HK-2 (cell line): ENCODE measurements around the gene ZFHX3.

Source experiments
- DNase-seq: peaks from one replicate; pipeline ENCODE4 v3.0.0-alpha.2; 2018; ENCODE audit not compliant: unreplicated experiment

Gene ZFHX3

DNA sequence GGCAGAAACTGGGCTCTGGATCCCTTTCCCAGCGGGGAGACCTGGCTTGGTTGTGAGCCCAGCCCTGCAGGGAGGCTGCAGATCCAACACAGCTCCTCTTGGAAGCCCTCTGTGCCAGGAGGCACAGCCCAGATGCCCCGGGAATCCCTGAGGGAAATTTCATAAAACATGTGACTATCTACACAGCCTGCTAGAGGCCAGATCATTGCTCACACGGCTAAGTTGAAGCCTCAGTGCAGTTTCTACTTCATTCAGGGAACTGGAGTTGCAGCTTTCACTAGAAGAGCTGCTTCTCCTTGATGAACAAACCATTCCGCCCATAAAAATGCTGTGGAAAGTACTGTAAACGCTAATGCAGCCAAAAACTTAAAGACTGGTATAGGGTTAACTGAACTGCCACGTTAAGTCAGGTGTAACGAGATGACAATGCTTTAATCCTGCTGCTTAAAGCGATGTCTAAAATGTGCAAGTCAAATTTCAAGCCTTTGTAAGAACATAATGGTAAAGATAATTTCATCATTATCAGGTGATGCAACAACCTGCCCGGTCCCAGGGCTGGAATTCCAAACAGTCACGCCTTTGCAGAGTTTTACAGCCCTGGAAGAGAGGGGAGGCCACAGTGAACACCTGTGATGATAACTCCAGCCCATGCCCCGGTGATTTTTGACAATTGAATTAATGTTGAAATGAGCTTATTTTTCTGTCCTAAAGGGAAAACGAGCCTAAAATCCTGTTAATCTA, 172.5 kb downstream of the ZFHX3 start:
- DNase-seq = no peak

DNA sequence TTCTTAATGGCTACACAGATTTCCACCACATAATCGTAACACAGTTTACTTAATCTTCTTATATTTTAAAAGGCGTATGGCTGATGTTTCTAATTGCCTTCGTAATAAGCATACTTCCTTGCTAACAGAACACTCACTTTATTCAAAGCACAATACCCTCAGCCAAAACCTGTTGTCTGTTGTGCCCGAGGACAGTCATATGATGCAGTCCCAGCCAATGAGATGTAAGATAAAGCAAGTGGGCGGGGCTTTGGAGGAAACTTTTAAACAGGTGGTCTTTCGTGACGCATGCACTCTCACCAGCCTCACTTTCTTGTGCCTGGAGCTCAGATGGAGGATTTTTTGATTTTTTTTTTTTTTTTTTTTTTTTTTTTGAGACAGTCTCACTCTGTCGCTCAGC, 174.1 kb downstream of the ZFHX3 start:
- no peak for DNase-seq

DNA sequence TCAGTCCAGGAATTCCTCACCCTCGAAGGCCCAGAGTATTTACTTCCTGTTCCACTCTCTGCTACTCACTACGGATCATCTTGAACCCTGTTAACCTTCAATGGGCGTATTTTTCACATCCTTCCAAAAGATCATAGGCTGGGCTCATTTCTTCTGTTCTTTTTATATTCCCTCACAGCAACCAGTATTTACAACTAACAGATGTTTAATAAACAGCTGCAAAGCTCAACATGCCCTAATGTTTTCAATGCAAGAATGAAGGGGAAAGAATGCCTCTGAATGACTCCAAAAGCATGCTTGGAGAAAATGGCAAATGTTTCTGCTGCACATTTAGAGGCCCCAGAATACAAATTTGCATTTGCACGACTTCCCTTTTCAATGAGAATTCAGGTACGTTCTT, 174.9 kb downstream of the ZFHX3 start:
- no peak for DNase-seq

GRCh38 chr16:72865835-72866234, 182.1 kb downstream of the ZFHX3 start:
- no peak for DNase-seq

GRCh38 chr16:72865258-72865657, 182.7 kb downstream of the ZFHX3 start:
- no peak for DNase-seq

- DNase-seq = no peak
Measured at GRCh38 chr16:72864130-72864833, 183.6 kb downstream of the ZFHX3 start.

GRCh38 chr16:72862090-72862489, 185.8 kb downstream of the ZFHX3 start:
- no peak for DNase-seq

DNA sequence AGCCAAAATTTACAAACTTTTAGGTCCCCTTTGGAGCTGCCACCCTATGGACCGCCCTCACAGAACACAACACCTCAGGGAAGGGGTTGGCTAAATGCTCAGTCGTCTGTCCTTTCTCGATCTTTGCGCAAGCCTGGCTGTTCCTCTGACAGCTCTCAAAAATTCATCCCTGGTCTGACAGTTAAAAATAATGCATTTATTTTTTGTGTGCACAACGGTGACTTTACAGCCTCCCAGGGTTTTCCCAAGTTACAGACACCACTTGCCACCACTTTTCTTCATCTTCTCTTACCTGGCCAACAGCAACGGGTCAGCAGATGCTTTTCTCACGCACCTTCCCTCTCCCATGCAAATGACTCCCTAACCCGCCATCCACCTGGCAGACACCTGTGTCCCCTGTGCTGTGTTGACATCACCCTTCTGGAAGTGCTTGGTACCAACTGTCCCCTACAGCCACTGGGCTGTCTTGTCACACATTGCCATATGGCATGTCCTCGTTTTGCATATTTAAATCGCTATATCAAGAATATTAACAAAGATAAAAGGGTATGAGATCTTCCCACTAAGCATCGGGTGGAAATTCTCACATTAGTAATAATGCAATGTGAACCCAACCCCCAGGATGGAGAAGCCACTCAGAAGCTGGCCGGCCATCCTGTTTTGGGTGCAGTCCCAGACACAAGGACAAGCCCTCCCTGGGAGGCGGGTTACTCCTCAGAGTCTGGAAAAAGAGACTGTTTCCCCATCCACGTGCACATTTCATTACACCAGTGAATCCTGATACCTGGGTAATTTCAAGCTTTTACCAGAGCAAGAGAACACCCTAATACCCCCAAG, 187.0 kb downstream of the ZFHX3 start:
- no peak for DNase-seq

GRCh38 chr16:72859581-72859980, 188.3 kb downstream of the ZFHX3 start:
- DNase-seq = no peak

DNA sequence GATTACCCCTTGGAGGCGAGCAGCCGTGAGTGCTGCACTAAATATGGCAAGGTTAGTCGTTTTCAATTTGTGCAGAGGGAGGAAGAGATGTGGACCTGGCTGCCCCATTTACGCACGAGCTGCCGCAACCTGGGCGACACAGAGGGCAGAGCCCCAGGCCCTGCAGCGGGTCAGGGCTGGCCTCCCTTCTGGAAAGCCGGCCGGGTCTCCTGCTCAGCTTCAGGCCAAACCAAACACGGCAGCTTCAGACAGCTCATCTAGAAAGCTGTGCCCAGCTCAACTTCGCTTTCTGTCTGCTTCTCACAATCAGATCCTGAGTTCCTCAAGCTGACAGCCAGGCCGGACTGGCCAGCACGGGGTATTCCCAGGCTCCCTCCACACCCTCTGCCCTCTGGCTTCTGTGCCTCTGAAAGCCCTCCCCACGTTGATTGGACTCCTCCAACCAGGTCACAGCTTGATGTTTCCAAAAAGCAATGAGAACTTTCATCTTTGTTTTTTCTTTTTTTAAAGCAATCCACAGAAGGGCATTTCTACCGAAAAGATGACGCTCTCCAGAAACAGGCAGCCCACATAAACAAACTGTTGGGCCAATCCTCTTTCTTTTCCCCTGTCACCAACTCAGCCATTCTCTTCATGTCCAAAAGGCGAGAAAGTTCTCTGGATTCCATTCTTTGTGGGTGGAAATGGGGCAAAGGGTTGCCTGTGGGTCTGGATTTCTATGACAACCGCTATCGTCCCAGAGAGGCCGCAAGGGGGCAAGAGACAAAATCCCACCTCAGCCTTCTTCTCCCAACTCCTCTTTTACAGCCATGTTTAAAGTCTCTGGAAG, 189.0 kb downstream of the ZFHX3 start:
- no peak for DNase-seq

DNA sequence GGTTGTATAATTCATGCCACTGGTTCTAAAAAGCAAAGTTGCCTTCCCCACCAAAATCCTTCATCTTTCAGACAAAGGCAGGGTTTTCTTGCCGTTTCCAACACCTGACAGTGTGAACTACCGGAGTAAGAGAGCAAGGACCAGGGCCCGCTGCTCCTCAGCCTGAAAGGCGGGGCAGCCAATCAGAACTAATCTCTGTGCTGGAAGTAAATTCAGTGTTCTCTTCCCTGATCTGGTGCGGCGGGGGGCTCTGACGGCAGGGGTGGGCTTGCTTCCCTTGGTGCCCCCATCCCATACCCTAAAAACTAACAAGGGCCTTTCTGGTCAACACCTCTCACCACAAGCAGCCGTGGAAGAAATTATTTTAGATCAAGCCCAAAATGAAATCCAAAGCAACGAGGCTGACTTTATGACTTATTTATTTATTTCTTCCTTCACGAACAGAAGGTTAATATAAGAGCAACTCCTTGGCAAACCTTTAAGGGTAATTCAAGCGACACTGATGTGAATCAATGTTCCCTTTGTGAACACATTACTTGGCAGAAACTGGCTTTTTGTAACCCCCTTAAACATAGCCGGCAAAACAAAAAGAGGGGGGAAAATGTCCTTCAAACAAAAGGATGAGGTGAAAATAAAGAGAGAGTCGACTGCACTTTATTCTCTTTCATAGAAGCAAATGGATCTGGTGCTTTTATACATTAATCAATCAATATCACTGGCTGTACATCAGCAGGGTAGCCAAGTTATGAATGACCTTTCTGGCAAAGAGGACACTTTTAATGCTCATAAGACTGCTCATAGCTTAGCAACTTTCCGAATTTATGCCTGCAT, 189.9 kb downstream of the ZFHX3 start:
- DNase-seq = no peak

GRCh38 chr16:72856797-72857196, 191.1 kb downstream of the ZFHX3 start:
- peak; percentile 17 for DNase-seq

DNA sequence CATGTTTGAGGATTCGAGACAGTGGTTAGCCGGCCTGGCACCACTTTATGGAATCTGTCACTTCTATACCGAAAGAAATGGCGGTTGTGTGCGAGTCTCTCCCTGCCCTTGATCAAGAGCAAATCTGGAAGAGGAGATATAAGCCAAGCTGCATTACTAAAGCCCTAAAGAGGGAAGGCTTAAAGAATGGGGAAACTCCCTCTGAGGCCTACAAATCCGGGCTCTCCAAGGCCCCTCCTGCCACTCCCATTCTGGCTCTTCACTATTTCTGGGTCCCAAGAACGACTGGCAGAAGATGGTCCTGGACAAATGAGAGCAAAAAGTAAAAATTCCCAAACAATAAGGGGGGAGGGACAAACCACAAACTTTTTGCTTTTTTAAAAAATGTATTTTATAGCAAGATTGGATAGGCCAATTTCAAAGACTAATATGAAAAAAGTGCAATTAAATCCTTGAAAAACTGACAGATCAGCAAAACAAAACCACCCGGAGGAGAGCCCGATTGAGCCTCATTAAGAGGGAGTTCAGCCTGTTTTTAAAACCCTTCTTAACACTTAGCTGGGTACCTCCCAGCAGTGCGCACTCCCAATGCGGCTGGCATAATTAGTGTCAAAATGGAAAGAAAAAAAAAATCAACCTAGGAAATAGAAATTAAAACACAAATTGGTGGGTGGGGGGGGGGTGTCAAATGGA, 193.5 kb downstream of the ZFHX3 start:
- no peak for DNase-seq

DNA sequence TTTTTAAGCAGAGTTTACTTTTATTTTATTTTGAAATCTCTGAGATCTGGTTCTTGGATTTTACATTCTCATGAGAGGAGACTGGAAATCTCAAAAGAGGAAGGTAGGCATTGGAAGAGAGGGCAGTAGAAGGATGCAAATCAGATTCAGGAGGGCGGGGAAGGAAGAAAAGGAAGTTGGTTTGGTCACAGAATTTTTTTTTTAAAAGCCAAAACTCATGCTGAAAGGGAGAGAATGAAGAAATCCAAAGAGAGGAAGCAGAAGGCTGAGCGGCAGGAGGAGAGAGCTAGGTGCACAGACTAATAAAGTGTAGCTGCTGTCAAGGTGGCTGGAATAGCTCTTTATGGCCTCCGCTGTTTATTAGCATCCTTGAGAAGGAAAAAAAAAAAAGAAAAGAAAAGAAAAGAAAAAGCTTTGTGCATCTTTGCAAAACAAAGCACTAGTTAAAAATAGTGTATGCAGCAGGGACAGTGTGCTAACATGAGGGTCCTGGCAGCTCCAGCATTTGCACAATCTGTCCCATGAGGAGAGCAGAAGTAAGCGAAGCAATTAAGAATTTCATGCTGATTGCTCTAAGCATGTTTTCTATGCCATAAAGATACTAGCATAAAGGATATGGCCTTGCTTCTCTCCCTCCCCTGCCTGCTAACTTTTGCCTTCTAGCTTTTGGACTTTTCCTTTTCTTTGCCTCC, 194.2 kb downstream of the ZFHX3 start:
- DNase-seq = no peak

- no peak for DNase-seq
Measured at GRCh38 chr16:72852421-72852820, 195.5 kb downstream of the ZFHX3 start.

DNA sequence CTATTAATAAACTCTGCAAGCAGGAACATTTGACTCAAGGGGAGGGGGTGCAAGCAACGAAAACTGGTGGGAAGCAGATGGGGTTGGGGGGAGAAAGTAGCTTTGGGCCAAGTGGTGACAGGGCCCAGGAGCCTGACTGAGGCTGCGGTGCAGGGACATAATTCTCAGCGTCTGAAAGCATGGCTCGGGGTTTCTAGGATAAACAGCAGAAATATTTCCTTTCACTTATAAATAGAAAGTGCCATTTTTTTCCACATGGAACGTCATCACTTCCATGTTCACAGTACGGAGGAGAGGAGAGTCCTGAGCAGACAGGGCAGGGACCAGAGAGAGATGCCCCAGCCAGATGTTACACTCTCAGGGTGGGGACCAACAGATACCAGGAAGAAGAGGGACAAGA, 197.1 kb downstream of the ZFHX3 start:
- DNase-seq = no peak

GRCh38 chr16:72850021-72850420, 197.9 kb downstream of the ZFHX3 start:
- DNase-seq = no peak

GRCh38 chr16:72848759-72849664, 198.9 kb downstream of the ZFHX3 start:
- DNase-seq = peak; percentile 92

DNA sequence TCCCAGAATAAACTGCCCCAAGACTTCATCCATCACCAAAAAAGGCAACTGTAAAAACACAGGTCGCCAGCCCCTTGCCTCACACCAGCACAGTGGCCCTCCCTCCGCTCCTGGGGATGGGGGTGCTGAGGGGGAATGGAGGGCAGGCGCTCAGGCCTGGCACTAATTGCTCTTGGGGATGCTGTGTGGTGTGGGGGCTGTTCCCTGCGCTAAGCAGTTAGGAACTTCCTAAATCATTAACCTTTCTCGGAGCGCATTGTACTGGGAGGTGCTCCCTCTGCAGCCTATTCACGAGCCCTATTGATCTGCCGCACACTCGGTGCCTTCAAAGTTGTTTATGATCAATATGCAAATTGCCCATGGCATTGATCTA, 199.9 kb downstream of the ZFHX3 start:
- peak; percentile 43 for DNase-seq
